HG03520 (cell line): ENCODE results near the gene ATXN1.

Experiments used
- ATAC-seq: cut with Tn5 transposase; IDR thresholded peaks from one replicate; pipeline ENCODE4 v1.9.1; 2021; ENCODE audit warnings: mild to moderate bottlenecking, moderate library complexity; ENCODE audit not compliant: unreplicated experiment

Gene ATXN1

DNA sequence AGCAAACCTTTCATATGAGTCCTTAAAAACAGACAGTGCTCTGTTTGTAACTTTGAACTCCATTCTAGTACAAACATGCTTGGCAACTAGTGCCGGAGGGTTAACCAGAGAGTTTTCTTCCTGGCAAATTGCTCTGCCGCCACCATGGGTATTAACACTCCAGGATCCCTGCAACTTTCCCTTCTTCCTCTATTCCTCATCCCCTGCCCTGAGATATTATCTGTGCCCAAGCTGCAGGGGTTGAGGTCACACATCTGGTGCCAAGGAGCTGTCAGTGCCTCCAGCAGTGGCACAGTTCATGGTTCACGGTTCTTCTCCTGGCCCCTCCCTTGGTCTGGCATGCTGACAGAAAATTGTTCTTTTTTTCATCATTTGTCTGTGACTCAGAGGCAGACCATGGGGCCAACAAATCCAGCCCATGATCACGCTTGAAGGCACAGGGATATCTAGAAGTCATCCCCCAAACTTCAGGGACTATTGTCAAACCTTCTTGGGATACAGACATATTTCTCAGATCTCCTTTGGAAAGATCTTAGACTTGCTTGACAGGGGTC lies 77.5 kb downstream of the ATXN1 start:
- ATAC-seq, result no peak

DNA sequence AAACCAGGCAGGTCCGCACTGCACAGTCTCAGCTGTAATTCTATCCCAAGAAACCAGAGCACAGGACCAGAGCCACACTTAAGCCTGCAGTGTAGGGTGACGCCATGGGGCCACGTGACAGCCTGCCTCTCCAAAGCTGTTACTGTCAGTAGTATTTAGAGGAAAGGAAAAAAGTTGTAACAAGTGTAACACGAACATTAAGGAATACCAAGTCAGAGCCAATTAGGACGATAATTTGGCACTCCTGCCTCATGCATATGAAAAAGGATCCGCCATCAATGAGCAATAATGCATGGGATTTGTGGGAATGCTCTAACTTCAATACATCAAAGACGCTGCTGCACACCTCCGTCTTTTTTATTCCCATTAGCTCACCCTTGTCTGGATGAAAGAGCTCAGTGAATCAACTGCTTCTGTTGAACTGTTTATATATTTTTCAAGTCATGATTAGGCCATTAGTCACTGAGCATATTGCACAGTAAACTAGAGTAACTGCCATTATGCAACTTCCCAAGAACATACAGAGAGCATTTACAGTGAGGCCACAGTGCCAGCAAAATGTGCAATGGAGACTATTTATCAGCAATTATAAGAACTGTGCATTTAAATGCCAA lies 79.9 kb downstream of the ATXN1 start:
- no peak for ATAC-seq

- no peak for ATAC-seq
These were observed 82.2 kb downstream of the ATXN1 start for GRCh38 chr6:16679050-16679449.

DNA sequence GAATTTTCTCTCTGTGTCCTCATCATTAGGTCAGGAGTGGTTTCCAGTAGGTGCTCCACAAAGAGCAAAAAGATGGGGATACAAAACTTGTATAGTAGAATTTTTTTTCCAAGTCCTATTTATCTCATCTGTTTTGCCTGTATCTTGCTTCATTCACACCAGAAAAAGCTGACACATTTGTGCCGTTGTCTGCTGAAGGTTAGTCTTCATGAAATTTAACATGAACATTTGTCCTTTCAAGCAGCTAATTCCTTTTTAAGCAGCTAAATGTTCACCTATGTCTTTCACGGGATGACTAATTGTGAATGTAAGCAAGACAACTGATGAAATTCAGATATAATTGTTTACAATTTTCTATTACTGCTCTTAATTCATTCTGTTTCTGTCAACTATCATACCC lies 83.8 kb downstream of the ATXN1 start:
- ATAC-seq, result no peak

- no peak for ATAC-seq
These were observed 84.3 kb downstream of the ATXN1 start for GRCh38 chr6:16676978-16677377.

GRCh38 chr6:16676376-16676775 lies 84.9 kb downstream of the ATXN1 start:
- no peak for ATAC-seq

- ATAC-seq, result no peak
These were observed 86.4 kb downstream of the ATXN1 start for GRCh38 chr6:16674801-16675392.

- ATAC-seq, result no peak
These were observed 88.1 kb downstream of the ATXN1 start for GRCh38 chr6:16673011-16673797.

DNA sequence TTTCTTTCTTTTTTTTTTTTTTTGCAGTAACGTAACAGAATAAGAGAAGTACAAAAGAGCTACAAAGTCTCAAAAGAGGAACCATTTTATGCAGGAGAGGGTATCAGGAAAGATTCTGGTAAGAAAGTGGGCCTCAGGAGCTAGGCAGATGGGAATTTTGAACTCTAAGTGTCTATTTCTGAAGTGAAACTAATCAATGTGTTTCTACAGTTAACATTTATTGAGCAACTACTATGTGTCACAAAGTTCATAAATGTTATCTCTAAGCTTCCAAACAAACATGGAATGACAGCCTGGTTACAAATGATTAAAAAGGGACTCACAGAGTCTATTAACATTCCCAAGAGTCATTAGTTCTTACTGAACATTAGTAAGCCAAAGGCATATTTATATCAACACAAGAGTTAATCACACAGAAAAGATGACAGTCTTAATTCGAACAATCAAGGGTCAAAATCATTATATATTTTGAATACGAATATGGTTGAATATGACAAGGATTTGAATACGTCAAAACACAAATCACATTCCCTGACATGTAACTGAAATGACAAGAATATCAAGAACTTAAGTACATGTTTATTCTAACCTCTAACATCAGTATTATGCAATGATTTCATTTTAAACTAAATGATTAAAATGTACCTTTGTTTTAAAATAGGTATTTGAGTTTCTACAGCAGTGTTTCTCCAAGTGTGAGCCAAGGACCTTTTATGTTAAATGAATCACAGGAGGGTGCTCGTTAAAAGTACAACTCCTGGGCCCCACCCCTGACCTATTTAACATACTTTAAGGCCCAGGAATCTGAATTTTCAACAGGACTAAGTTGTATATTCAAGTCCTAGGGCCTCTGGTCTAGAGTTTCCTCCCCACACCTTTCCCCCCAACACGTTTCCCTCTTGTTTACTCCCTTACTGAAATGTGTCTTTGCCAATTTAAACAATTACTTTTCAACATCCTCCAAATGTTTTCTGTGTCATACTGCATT lies 89.7 kb downstream of the ATXN1 start:
- no peak for ATAC-seq

DNA sequence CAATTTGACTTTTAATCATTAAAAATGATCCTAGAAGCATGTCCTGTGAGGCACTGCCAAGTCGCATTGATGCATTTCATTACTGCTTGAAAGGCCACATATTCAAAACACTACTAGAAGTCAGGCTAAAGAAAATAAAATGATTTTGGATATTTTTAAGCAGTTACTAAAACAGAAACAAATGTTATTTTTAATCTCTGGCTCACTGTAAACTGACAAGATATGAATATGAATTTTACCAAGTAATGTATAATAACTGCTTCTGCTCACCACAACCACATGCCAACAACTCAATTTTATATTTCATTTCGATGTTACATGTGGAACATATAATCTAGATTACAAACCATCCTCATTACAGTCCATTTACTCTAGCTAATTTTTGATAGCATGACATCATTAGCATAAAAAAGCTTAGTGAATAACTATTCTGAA lies 90.6 kb downstream of the ATXN1 start:
- ATAC-seq, result peak; percentile 32

DNA sequence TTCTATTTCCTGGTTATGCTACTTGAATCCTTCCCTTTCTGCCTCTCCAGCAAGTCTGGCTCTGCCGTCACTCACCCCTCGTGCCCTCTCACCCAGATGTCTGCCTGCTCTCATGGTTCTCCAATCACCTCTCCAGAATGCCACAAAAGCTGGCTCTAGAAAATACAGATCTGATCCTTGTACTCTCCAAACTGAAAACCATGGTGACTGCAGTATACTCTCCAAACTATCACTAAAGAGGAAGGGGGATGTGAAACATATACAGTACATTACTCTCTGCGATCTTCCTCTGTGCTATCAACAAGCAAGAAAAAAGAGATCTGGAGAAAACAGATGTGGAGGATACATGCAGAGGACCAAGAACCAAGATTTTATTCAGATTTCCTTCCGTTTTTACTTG lies 91.1 kb downstream of the ATXN1 start:
- ATAC-seq, result peak; percentile 70

GRCh38 chr6:16669227-16669626 lies 92.0 kb downstream of the ATXN1 start:
- ATAC-seq, result no peak

GRCh38 chr6:16667509-16667908 lies 93.8 kb downstream of the ATXN1 start:
- no peak for ATAC-seq

- ATAC-seq, result no peak
These were observed 95.3 kb downstream of the ATXN1 start for GRCh38 chr6:16665992-16666391.

DNA sequence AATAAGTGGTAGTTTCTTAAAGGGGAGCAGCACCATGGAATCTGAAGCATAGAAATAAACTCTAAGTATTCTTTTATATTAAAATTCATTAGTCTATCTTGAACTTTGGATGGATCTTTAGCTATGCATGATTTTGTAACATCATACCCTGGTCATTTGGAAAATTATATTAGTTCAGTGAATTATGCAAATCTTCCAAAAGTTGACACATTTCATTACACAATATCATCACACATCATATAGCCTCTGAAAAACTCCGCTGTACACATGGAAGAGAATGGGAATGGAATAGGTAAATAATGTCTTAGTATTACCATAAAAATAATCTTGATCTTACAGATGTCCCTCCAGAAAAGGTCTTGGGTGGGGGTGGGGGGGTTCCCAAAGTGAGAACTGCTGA lies 96.1 kb downstream of the ATXN1 start:
- ATAC-seq, result no peak

DNA sequence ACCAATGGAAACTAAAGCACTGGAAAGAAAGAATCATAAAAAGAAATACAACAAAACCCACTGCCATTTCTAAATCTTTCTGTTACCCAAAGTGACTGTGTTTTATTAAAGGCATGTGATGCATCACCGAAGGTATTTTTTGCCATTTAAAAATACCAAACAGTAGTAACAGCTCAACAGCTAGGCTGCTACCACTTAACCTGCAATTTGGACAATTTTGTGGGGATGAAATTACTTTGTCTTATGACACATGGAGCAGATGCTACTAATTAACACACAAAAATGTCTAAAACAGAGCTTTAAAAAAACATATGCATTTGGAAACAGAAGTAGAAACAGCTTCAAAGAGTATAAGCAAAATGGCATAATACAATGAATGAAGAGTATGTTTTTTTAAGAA lies 97.4 kb downstream of the ATXN1 start:
- no peak for ATAC-seq

GRCh38 chr6:16660157-16660497 lies 101.1 kb downstream of the ATXN1 start:
- ATAC-seq, result no peak

- no peak for ATAC-seq
These were observed 101.6 kb downstream of the ATXN1 start for GRCh38 chr6:16659466-16660156.

DNA sequence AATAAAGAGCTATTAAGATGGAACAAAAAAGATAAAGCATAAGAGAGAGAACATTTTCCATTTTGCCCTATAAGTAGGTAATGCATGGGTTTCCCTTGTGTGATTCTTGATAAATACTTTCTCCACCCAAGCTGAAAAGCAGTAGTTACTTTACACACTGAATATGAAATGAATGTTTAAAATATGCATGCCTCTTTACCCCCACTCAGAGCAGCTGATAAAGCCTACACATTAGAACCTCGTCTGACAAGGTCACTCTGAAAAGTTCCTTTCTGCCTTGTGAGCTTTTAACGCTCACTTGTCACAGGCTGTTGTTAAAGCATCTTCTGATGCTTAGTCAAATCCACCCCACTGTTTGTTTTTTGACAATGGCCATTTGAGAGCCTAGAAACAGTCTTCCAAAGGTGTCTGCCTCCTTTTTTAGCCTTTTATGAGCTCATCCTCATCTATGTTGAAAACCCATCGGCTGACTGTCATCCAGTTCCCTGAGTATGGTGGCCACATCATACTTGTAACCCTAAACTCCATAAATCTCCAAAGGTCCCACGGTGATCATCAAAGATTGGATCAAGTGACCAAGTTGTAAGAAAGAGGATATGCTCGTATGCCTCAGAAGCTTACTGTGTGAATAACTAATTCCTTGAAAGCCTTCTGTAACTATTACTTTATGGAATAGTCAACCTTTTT lies 102.8 kb downstream of the ATXN1 start:
- ATAC-seq, result no peak

DNA sequence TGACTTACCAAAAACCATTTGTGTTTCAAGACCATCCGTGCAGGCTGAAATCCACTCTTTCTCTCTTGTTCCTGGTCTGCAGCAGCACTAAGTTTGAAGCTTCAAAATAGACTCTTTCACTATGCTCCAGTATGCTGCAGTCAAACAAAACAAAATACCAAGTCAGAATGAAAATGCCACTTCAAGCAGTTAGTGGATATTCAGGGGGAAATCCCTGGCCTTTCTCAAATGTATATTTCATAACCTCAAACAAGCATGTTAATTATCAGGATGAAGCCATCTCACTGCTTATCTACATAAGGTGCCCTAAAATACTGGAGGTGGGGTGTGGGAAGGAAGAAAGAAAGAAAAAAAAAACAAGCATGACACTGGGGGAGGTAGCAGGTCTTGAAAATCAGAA lies 103.5 kb downstream of the ATXN1 start:
- ATAC-seq, result peak; percentile 63
